Activated CD8-positive, alpha-beta T cell treated with anti-CD3 and anti-CD28 coated beads for 36 hours (primary cell): ENCODE results near the gene RTP1. TPM values are rescaled to one million over a fixed set of nuclear protein-coding genes. Genes with fewer than 3 reads are reported as not detected.
"Not testable (repeated sequence)": the region's sequence is repeated elsewhere in the genome, so short reads cannot be mapped to it uniquely, and the experiment has no call there.

ENCODE experiments used
- ATAC-seq: fragments of 200-7000 bp; cut with Tn5 transposase; one replicate; pipeline ENCODE4 v1.10.0; 2021; ENCODE audit warnings: mild to moderate bottlenecking, moderate library complexity
- CTCF ChIA-PET: fragments of 350-600 bp; sonication (Branson Sonifier 250); formaldehyde crosslinking; loops from one replicate; lab custom pipeline; 2021; ENCODE audit warnings: antibody characterized with exemption; lab: Charles Lee
- POLR2A ChIA-PET: fragments of 350-600 bp; sonication (Branson Sonifier 250); formaldehyde crosslinking; loops from one replicate; lab custom pipeline; 2021; ENCODE audit warnings: antibody characterized with exemption; lab: Charles Lee
- DNase-seq: peaks from one replicate; pipeline ENCODE4 v3.0.0-alpha.2; 2020
- H3K27ac Mint-ChIP-seq: one replicate; pipeline ENCODE4 v1.8.0; 2021; ENCODE audit warnings: mild to moderate bottlenecking, mixed read lengths
- H3K27me3 Mint-ChIP-seq: one replicate; pipeline ENCODE4 v1.8.0; 2021; ENCODE audit warnings: mixed read lengths
- H3K36me3 Mint-ChIP-seq: one replicate; pipeline ENCODE4 v1.8.0; 2021; ENCODE audit warnings: low read depth, mixed read lengths
- H3K4me1 Mint-ChIP-seq: one replicate; pipeline ENCODE4 v1.8.0; 2021; ENCODE audit warnings: low read depth, mixed read lengths
- H3K4me3 Mint-ChIP-seq: one replicate; pipeline ENCODE4 v1.8.0; 2021; ENCODE audit warnings: mild to moderate bottlenecking, moderate library complexity, mixed read lengths
- H3K9me3 Mint-ChIP-seq: one replicate; pipeline ENCODE4 v1.8.0; 2021; ENCODE audit warnings: mixed read lengths
- CTCF ChIP-seq: fragments of 200-600 bp; IDR thresholded peaks from one replicate; pipeline ENCODE4 v1.8.0; 2022; ENCODE audit warnings: antibody characterized with exemption, mild to moderate bottlenecking
- intact Hi-C: fragments of 100-400 bp; cut with micrococcal nuclease; formaldehyde crosslinking; loops from one replicate; pipeline ENCODE4 v1.10.0; 2022
- total RNA-seq, 2 experiments: library from RNA; stranded (reverse); gene quantifications; one replicate each; pipeline ENCODE4 v1.2.3, GENCODE V29; 2021

The RTP1 gene
- total RNA-seq, 2 experiments from 2014 or later = not detected

- Mint-ChIP-seq H3K4me3 (no peak overlapping the region), H3K4me1 (peaks cover 2% of the 10 kb centered on the region), H3K9me3 (no peaks in the 10 kb centered on the region), H3K27me3 (no peaks in the 10 kb centered on the region), H3K36me3 (no peaks in the 10 kb centered on the region), H3K27ac (no peak overlapping the region)
- peak; percentile 88 for TF ChIP-seq CTCF
- intact Hi-C loops = loop anchor here (1.0 to 2.0 kb wide), 2 partner anchors 52 to 316 kb away; no protein-coding TSS in a partner anchor
- POLR2A ChIA-PET = interaction anchor here (1.4 kb wide), 1 partner anchor 316 kb away, joined by 5 read pairs; no protein-coding TSS in a partner anchor
- peak; percentile 80 for ATAC-seq
- CTCF ChIA-PET = interaction anchor here (0.6 to 7.2 kb wide), 58 partner anchors 9 to 551 kb away, joined by 3 to 166 read pairs (median 4); partner anchors contain the start of genes ADIPOQ, RFC4, RPL39L and RTP1
- DNase-seq = peak; percentile 52
Observed at GRCh38 chr3:187165144-187165543, 32.1 kb upstream of the RTP1 start.

GRCh38 chr3:187166750-187167149 is 30.5 kb upstream of the RTP1 start:
- ChIA-PET POLR2A (no interaction called here), CTCF (interaction anchor here (2.2 to 7.2 kb wide), 4 partner anchors 16 to 318 kb away, joined by 8 to 166 read pairs (median 50); partner anchors contain the start of gene RPL39L)
- intact Hi-C loops = no loop called here
- Mint-ChIP-seq H3K4me3 (no peak overlapping the region), H3K27ac (no peak overlapping the region), H3K9me3 (no peaks in the 10 kb centered on the region), H3K4me1 (peaks cover 2% of the 10 kb centered on the region), H3K27me3 (no peaks in the 10 kb centered on the region), H3K36me3 (no peaks in the 10 kb centered on the region)
- no peak for TF ChIP-seq CTCF
- no peak for DNase-seq
- ATAC-seq = no peak

- POLR2A ChIA-PET = no interaction called here
- intact Hi-C loops = no loop called here
- Mint-ChIP-seq H3K27me3 (no peaks in the 10 kb centered on the region), H3K27ac (no peak overlapping the region), H3K4me1 (peaks cover 2% of the 10 kb centered on the region), H3K4me3 (no peak overlapping the region), H3K36me3 (no peaks in the 10 kb centered on the region), H3K9me3 (no peaks in the 10 kb centered on the region)
- ATAC-seq (no peak), DNase-seq (no peak)
- TF ChIP-seq CTCF = no peak
- CTCF ChIA-PET = interaction anchor here (0.6 to 7.2 kb wide), 4 partner anchors 28 to 318 kb away, joined by 4 to 166 read pairs (median 8); partner anchors contain the start of gene RPL39L
Observed at GRCh38 chr3:187167777-187168176, 29.5 kb upstream of the RTP1 start.

- no peak overlapping the region for H3K4me3 Mint-ChIP-seq
- intact Hi-C loops = no loop called here
- peaks cover 2% of the 10 kb centered on the region for H3K4me1 Mint-ChIP-seq
- no peaks in the 10 kb centered on the region for H3K27me3 Mint-ChIP-seq
- H3K27ac Mint-ChIP-seq = no peak overlapping the region
- POLR2A ChIA-PET = no interaction called here
- no peak for DNase-seq
- no peaks in the 10 kb centered on the region for H3K9me3 Mint-ChIP-seq
- CTCF ChIA-PET = interaction anchor here (1.1 to 2.3 kb wide), 3 partner anchors 30 to 320 kb away, joined by 5 to 12 read pairs (median 6); partner anchors contain the start of gene RPL39L
- TF ChIP-seq CTCF = no peak
- H3K36me3 Mint-ChIP-seq = no peaks in the 10 kb centered on the region
- no peak for ATAC-seq
Observed at GRCh38 chr3:187169231-187169960, 27.9 kb upstream of the RTP1 start.

- DNase-seq, ATAC-seq, H3K27me3 Mint-ChIP-seq, H3K36me3 Mint-ChIP-seq, H3K9me3 Mint-ChIP-seq, H3K4me1 Mint-ChIP-seq, H3K4me3 Mint-ChIP-seq, intact Hi-C loops, H3K27ac Mint-ChIP-seq, POLR2A ChIA-PET: not testable (repeated sequence)
- CTCF ChIA-PET = interaction anchor here (0.8 to 2.3 kb wide), 2 partner anchors 32 to 58 kb away, joined by 3 to 12 read pairs; partner anchors contain the start of gene RPL39L
Observed at GRCh38 chr3:187170911-187171310, 26.4 kb upstream of the RTP1 start.
